GM12892 (cell line): ENCODE measurements around the gene FLVCR2.

Experiments
- POLR2A ChIP-seq: IDR thresholded peaks from 2 replicates; pipeline ENCODE4 v1.6.1; 2011; ENCODE audit warnings: low read depth, low read length, control low read depth
- POLR2AphosphoS5 ChIP-seq: IDR thresholded peaks from 2 replicates; pipeline ENCODE4 v1.6.1; 2011; ENCODE audit warnings: low read depth, low read length, control low read depth
- TAF1 ChIP-seq: IDR thresholded peaks from 2 replicates; pipeline ENCODE4 v1.6.1; 2011; ENCODE audit warnings: low read depth, mild to moderate bottlenecking, control low read depth, low read length, borderline replicate concordance

GRCh38 chr14:75566752-75567151, 11.7 kb upstream of the FLVCR2 start:
- TF ChIP-seq POLR2A = no peak
- TF ChIP-seq POLR2AphosphoS5 = no peak
- TF ChIP-seq TAF1 = no peak
